Subcutaneous abdominal adipose tissue (tissue), 5 donors: ENCODE results near the gene LIN54.
"Not testable (repeated sequence)": the region's sequence is repeated elsewhere in the genome, so short reads cannot be mapped to it uniquely, and the experiment has no call there.

Experiments used
- H3K27ac ChIP-seq: one replicate; pipeline ENCODE4 v1.7.0; 2013; ENCODE audit warnings: low read depth, mild to moderate bottlenecking, inconsistent platforms, low read length, moderate library complexity
- H3K27me3 ChIP-seq, 5 donors: one replicate each; pipeline ENCODE4 v1.7.0; 2013; ENCODE audit warnings: low read length in 5 of 5, inconsistent platforms in 1 of 5; ENCODE audit not compliant: control insufficient read depth in 5 of 5, insufficient read depth in 4 of 5
- H3K36me3 ChIP-seq, 5 donors: one replicate each; pipeline ENCODE4 v1.7.0; 2013; ENCODE audit warnings: low read length in 5 of 5; ENCODE audit not compliant: control insufficient read depth in 5 of 5, insufficient read depth in 5 of 5
- H3K4me1 ChIP-seq, 5 donors: one replicate each; pipeline ENCODE4 v1.7.0; 2013; ENCODE audit warnings: low read length in 5 of 5, mild to moderate bottlenecking in 3 of 5, moderate library complexity in 1 of 5; ENCODE audit not compliant: control insufficient read depth in 5 of 5, insufficient read depth in 5 of 5
- H3K4me3 ChIP-seq, 5 donors: one replicate each; pipeline ENCODE4 v1.7.0; 2013; ENCODE audit warnings: low read length in 5 of 5, low read depth in 1 of 5
- H3K9ac ChIP-seq, 5 donors: one replicate each; pipeline ENCODE4 v1.7.0; 2013; ENCODE audit warnings: low read length in 5 of 5, mild to moderate bottlenecking in 4 of 5, moderate library complexity in 3 of 5
- H3K9me3 ChIP-seq, 5 donors: one replicate each; pipeline ENCODE4 v1.7.0; 2013; ENCODE audit warnings: low read length in 5 of 5; ENCODE audit not compliant: control insufficient read depth in 5 of 5
- donor health status: healthy.
- donor health status: healthy.
- donor health status: healthy.
- donor health status: healthy.
- donor health status: healthy.

Gene LIN54

GRCh38 chr4:83010522-83011318 is at the start of gene LIN54:
TSS of gene LIN54 (minus strand) at chr4:83010823. CDS start at chr4:82984844, 25,979 bp downstream.
- no peaks in the 10 kb centered on the region for H3K36me3 ChIP-seq
- H3K27ac ChIP-seq, result peak within 1 kb of the TSS; percentile 72
- H3K4me1 ChIP-seq, result peaks cover 6 to 36% (median 32%) of the 10 kb centered on the region in 5 donors
- H3K27me3 ChIP-seq, result no peaks in the 10 kb centered on the region
- H3K4me3 ChIP-seq, result peak within 1 kb of the TSS; percentile 71 to 93 (median 79)
- peak within 1 kb of the TSS in 4 of 5 donors; percentile 64 to 91 (median 86) for H3K9ac ChIP-seq
- H3K9me3 ChIP-seq, result no peaks in the 10 kb centered on the region

- H3K36me3 ChIP-seq, result peaks cover 32 to 56% (median 40%) of the 10 kb centered on the region in 5 donors
- no peak overlapping the region for H3K9ac ChIP-seq
- H3K4me1 ChIP-seq, result no peaks in the 10 kb centered on the region
- no peak overlapping the region for H3K27ac ChIP-seq
- no peak overlapping the region for H3K4me3 ChIP-seq
- no peaks in the 10 kb centered on the region for H3K27me3 ChIP-seq
- H3K9me3 ChIP-seq, result no peaks in the 10 kb centered on the region
Observed at GRCh38 chr4:83054928-83055327, 44.3 kb upstream of the LIN54 start.

- not testable (repeated sequence) for H3K27me3 ChIP-seq, H3K4me1 ChIP-seq, H3K4me3 ChIP-seq, H3K9me3 ChIP-seq, H3K9ac ChIP-seq, H3K27ac ChIP-seq
- H3K36me3 ChIP-seq, result peaks cover 19 to 39% (median 25%) of the 10 kb centered on the region in 5 donors
Observed at GRCh38 chr4:83048781-83049180, 38.2 kb upstream of the LIN54 start.

- H3K27ac ChIP-seq, result no peak overlapping the region
- no peak overlapping the region for H3K4me3 ChIP-seq
- peaks cover 0 to 4% (median 0%) of the 10 kb centered on the region in 5 donors for H3K4me1 ChIP-seq
- H3K36me3 ChIP-seq, result peaks cover 7 to 24% (median 15%) of the 10 kb centered on the region in 5 donors
- no peak overlapping the region for H3K9ac ChIP-seq
- no peaks in the 10 kb centered on the region for H3K27me3 ChIP-seq
- H3K9me3 ChIP-seq, result no peaks in the 10 kb centered on the region
Observed at GRCh38 chr4:83046693-83047473, 36.3 kb upstream of the LIN54 start.

- H3K36me3 ChIP-seq, result no peaks in the 10 kb centered on the region
- no peak overlapping the region for H3K9ac ChIP-seq
- H3K4me1 ChIP-seq, result peaks cover 0 to 4% (median 0%) of the 10 kb centered on the region in 5 donors
- H3K4me3 ChIP-seq, result no peak overlapping the region
- no peaks in the 10 kb centered on the region for H3K27me3 ChIP-seq
- H3K9me3 ChIP-seq, result no peaks in the 10 kb centered on the region
- H3K27ac ChIP-seq, result no peak overlapping the region
Observed at GRCh38 chr4:83043801-83044407, 33.3 kb upstream of the LIN54 start.

- not testable (repeated sequence) for H3K4me3 ChIP-seq, H3K9ac ChIP-seq, H3K27me3 ChIP-seq, H3K9me3 ChIP-seq, H3K27ac ChIP-seq, H3K4me1 ChIP-seq, H3K36me3 ChIP-seq
Observed at GRCh38 chr4:83043157-83043556, 32.5 kb upstream of the LIN54 start.

GRCh38 chr4:83040269-83040668 is 29.6 kb upstream of the LIN54 start:
- Histone ChIP-seq H3K9me3 (no peaks in the 10 kb centered on the region), H3K4me1 (peaks cover 2 to 23% (median 16%) of the 10 kb centered on the region in 5 donors), H3K4me3 (no peak overlapping the region), H3K36me3 (no peaks in the 10 kb centered on the region), H3K9ac (no peak overlapping the region), H3K27ac (no peak overlapping the region), H3K27me3 (no peaks in the 10 kb centered on the region)

GRCh38 chr4:83036991-83037665 is 26.5 kb upstream of the LIN54 start:
- H3K4me3 ChIP-seq, result no peak overlapping the region

GRCh38 chr4:83034630-83035494 is 24.2 kb upstream of the LIN54 start, which contains the start of gene COPS4:
TSS of gene COPS4 (plus strand) at chr4:83035183. CDS start at chr4:83035225, 42 bp downstream.
- Histone ChIP-seq H3K27ac (peak within 1 kb of the TSS; percentile 76), H3K9me3 (no peaks in the 10 kb centered on the region), H3K36me3 (no peaks in the 10 kb centered on the region)

More at GRCh38 chr4:83036991-83037665, 26.5 kb upstream of the LIN54 start:
- Histone ChIP-seq H3K9me3 (no peaks in the 10 kb centered on the region), H3K36me3 (no peaks in the 10 kb centered on the region), H3K4me1 (peaks cover 9 to 20% (median 17%) of the 10 kb centered on the region in 5 donors), H3K27me3 (peaks cover 0 to 3% (median 0%) of the 10 kb centered on the region in 5 donors), H3K27ac (no peak overlapping the region), H3K9ac (no peak overlapping the region)

More at GRCh38 chr4:83034630-83035494, 24.2 kb upstream of the LIN54 start, which contains the start of gene COPS4:
- peaks cover 0 to 3% (median 0%) of the 10 kb centered on the region in 5 donors for H3K27me3 ChIP-seq
- H3K4me3 ChIP-seq, result peak within 1 kb of the TSS; percentile 73 to 97 (median 86)
- H3K4me1 ChIP-seq, result peaks cover 9 to 20% (median 17%) of the 10 kb centered on the region in 5 donors
- H3K9ac ChIP-seq, result peak within 1 kb of the TSS; percentile 83 to 96 (median 89)
